Transverse colon (tissue), 4 donors: ENCODE data around the gene ZNF384. TPM values are rescaled to one million over a fixed set of nuclear protein-coding genes. Genes with fewer than 3 reads are reported as not detected.
A peak's percentile ranks its signal among the peaks of the same experiment; 100 is the strongest.
"Not testable (repeated sequence)": the region's sequence is repeated elsewhere in the genome, so short reads cannot be mapped to it uniquely, and the experiment has no call there.

Experiments used
- DNase-seq: peaks from one replicate; pipeline ENCODE4 v3.0.0-alpha.2; 2019
- H3K27ac ChIP-seq, 4 donors: fragments of 200-600 bp; sonication (generic); 2 replicates each; pipeline ENCODE4 v1.5.1; 2016 to 2018; ENCODE audit warnings: inconsistent platforms in 4 of 4
- H3K27me3 ChIP-seq: fragments of 200-600 bp; sonication (generic); 2 replicates; pipeline ENCODE4 v1.5.1; 2017; ENCODE audit warnings: inconsistent platforms
- H3K36me3 ChIP-seq, 4 donors: fragments of 200-600 bp; sonication (generic); 2 replicates each; pipeline ENCODE4 v1.5.1; 2017 to 2019; ENCODE audit warnings: inconsistent platforms in 4 of 4
- H3K4me1 ChIP-seq, 4 donors: fragments of 200-600 bp; sonication (generic); 2 replicates each; pipeline ENCODE4 v1.5.1; 2017 to 2020; ENCODE audit warnings: inconsistent platforms in 4 of 4
- H3K4me3 ChIP-seq, 4 donors: fragments of 200-600 bp; sonication (generic); 1 replicate in 1 of 4; 2 replicates in 3 of 4; pipeline versions ENCODE4 v1.5.1 to v1.6.1; 2017 to 2019; ENCODE audit warnings: inconsistent platforms in 4 of 4
- H3K9me3 ChIP-seq, 2 donors: fragments of 200-600 bp; sonication (generic); 2 replicates each; pipeline ENCODE4 v1.5.1; 2017 to 2019; ENCODE audit warnings: inconsistent platforms in 2 of 2
- EP300 ChIP-seq: sonication (generic); formaldehyde crosslinking; IDR thresholded peaks from one replicate; pipeline ENCODE4 v1.6.1; 2017; ENCODE audit warnings: antibody characterized with exemption, low read depth
- POLR2A ChIP-seq: fragments of 450-650 bp; IDR thresholded peaks from one replicate; pipeline ENCODE4 v1.6.1; 2016; ENCODE audit warnings: antibody characterized with exemption, mild to moderate bottlenecking, moderate library complexity
- POLR2AphosphoS5 ChIP-seq, 3 donors: sonication (generic); formaldehyde crosslinking; IDR thresholded peaks; one replicate each; pipeline ENCODE4 v1.6.1; 2016; ENCODE audit warnings: antibody characterized with exemption in 3 of 3
- WGBS, 2 donors: methylation state at CpG; one replicate each; pipeline ENCODE4 v1.1.5; 2018; ENCODE audit warnings: low coverage in 1 of 2; 5-methylcytosine and 5-hydroxymethylcytosine counted together
- in situ Hi-C, 4 donors: fragments of 200-750 bp; cut with MboI; loops; one replicate each; pipeline versions ENCODE4 v1.15.0 to v1.15.1; 2017; ENCODE audit warnings: low sequenced_read_pairs in 3 of 4, low pct_ligation_motif_present in 1 of 4, low pct_unique_long_range_greater_than_20kb in 1 of 4
- intact Hi-C: fragments of 100-400 bp; cut with DNase I; formaldehyde crosslinking; loops from one replicate; pipeline ENCODE4 v1.15.1; 2023; ENCODE audit warnings: low total_unique reads
- total RNA-seq, 4 donors: library from RNA; depleted of rRNA; stranded (reverse); fragments of >200 nt; gene quantifications; one replicate each; pipeline ENCODE4 v1.1.0, GENCODE V29; 2016
- TF ChIP-seq, protein P1 (sequence below), 5 experiments: fragments of 200-600 bp in 3 of 5; fragments of 450-650 bp in 2 of 5; sonication (generic) in 3 of 5; IDR thresholded peaks; 1 replicate in 2 of 5; 2 replicates in 3 of 5; pipeline ENCODE4 v1.5.1; 2016 to 2017; ENCODE audit warnings: antibody characterized with exemption in 5 of 5, inconsistent platforms in 3 of 5, mild to moderate bottlenecking in 2 of 5, moderate library complexity in 1 of 5

ZNF384 gene
- total RNA-seq, 4 donors from 2014 or later: 34.8 to 49.4 (median 42.8) TPM

- 43% methylated on average over 10 of the region's 10 CpGs; no CpG with 5 or more reads in 1 of the 2 donors for WGBS, 2 donors
- in situ Hi-C loops: no loop called here
- no peaks in the 10 kb centered on the region for H3K27me3 ChIP-seq
- H3K27ac ChIP-seq: peak overlapping the region; percentile 80 to 90 (median 84)
- H3K4me3 ChIP-seq: peak overlapping the region; percentile 40 to 58 (median 52)
- peak; percentile 33 for DNase-seq
- H3K36me3 ChIP-seq: peaks cover 0 to 13% (median 3%) of the 10 kb centered on the region in 4 donors
- H3K4me1 ChIP-seq: peaks cover 5 to 11% (median 10%) of the 10 kb centered on the region in 4 donors
- no peak for TF ChIP-seq POLR2AphosphoS5 (IDR thresholded peaks at IDR 0.05)
- TF ChIP-seq EP300: no peak
- TF ChIP-seq, protein P1, sequence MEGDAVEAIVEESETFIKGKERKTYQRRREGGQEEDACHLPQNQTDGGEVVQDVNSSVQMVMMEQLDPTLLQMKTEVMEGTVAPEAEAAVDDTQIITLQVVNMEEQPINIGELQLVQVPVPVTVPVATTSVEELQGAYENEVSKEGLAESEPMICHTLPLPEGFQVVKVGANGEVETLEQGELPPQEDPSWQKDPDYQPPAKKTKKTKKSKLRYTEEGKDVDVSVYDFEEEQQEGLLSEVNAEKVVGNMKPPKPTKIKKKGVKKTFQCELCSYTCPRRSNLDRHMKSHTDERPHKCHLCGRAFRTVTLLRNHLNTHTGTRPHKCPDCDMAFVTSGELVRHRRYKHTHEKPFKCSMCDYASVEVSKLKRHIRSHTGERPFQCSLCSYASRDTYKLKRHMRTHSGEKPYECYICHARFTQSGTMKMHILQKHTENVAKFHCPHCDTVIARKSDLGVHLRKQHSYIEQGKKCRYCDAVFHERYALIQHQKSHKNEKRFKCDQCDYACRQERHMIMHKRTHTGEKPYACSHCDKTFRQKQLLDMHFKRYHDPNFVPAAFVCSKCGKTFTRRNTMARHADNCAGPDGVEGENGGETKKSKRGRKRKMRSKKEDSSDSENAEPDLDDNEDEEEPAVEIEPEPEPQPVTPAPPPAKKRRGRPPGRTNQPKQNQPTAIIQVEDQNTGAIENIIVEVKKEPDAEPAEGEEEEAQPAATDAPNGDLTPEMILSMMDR (IDR thresholded peaks at IDR 0.05): no peak
- TF ChIP-seq POLR2A: no peak
- intact Hi-C loops: no loop called here
- no peaks in the 10 kb centered on the region for H3K9me3 ChIP-seq
Measured at GRCh38 chr12:6724409-6724797, 35.2 kb upstream of the ZNF384 start.

DNA sequence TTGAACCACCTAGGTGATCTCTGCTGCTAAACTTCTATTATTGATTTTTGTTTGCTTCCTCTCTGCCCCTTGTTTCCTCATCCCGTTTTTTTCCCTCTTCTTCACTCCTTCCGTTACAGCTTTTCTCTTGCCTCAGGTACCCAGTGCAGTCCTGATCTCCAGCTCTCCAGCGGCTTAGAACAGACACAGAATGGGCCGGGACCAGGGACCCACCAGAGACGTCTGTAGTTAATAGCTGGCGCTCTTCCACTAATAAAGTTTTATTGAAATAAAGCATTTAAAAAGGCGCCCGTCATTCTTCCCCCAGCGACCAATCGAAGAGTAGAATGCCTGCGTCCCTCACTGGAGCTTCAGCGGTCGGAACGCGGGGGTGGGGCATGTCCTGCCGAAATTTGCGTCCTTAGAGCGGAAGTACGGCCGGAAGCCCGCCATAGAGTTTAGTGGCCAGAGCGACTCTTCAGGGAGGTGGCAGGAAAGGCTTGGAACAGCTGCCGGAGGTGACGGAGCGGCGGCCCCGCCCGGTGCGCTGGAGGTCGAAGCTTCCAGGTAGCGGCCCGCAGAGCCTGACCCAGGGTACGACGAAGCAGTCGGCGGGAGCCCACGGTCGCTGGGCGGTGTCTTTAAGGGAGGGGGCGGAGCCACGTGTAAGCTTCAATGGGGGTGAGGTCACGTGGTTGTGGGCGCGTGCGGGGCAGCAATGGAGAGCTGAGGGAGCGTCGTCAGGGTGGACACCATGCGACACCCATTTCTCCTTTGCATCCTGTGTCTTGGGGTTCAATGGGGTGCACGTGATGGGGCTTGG is 34.6 kb upstream of the ZNF384 start, which contains the start of gene COPS7A:
Gene COPS7A, plus strand, starts transcription at position 440 of the 802 bp plus-strand sequence. CDS start 611 bp downstream, outside the sequence.
- WGBS, 2 donors: 1 to 2% methylated on average over 6 to 47 of the region's 49 CpGs
- TF ChIP-seq, protein P1 (IDR thresholded peaks at IDR 0.05): no peak
- peak; percentile 45 to 87 (median 77) for TF ChIP-seq POLR2AphosphoS5 (IDR thresholded peaks at IDR 0.05)
- peak; percentile 24 for TF ChIP-seq EP300
- TF ChIP-seq POLR2A: peak; percentile 66
- H3K27me3 ChIP-seq: no peaks in the 10 kb centered on the region
- peak; percentile 99 for DNase-seq
- in situ Hi-C loops: no loop called here
- peak within 1 kb of the TSS; percentile 80 to 90 (median 84) for H3K27ac ChIP-seq
- H3K4me3 ChIP-seq: peak within 1 kb of the TSS; percentile 40 to 58 (median 52)
- peaks cover 5 to 11% (median 10%) of the 10 kb centered on the region in 4 donors for H3K4me1 ChIP-seq
- peaks cover 0 to 7% (median 0%) of the 10 kb centered on the region in 4 donors for H3K36me3 ChIP-seq
- intact Hi-C loops: no loop called here
- no peaks in the 10 kb centered on the region for H3K9me3 ChIP-seq

DNA sequence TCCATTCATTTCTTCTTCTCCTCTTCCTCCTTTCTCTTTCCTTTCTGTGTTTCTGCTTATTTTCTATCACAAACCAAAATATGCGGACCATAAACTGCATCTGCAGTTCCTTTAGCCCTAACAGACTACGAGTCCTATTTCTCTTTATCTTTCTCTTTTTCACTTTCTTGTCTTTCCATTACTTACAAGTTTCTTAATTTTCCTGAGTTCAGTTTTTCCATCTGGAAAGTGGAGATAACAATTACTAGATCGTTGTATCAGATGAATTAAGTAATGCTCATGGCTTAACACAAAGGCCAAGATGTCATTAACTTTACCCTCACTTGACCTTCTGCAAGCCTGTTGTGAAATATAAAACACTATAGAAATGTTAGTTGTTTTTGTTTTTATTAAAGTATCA is 33.7 kb upstream of the ZNF384 start:
- H3K4me3 ChIP-seq: no peak overlapping the region
- WGBS, 2 donors: 79 to 84% methylated on average over 3 of the region's 3 CpGs
- no peaks in the 10 kb centered on the region for H3K27me3 ChIP-seq
- peaks cover 5 to 11% (median 10%) of the 10 kb centered on the region in 4 donors for H3K4me1 ChIP-seq
- H3K27ac ChIP-seq: no peak overlapping the region
- no peak for DNase-seq
- H3K9me3 ChIP-seq: no peaks in the 10 kb centered on the region
- in situ Hi-C loops: no loop called here
- no peak for TF ChIP-seq EP300
- TF ChIP-seq POLR2A: no peak
- TF ChIP-seq, protein P1 (IDR thresholded peaks at IDR 0.05): no peak
- TF ChIP-seq POLR2AphosphoS5 (IDR thresholded peaks at IDR 0.05): no peak
- no peaks in the 10 kb centered on the region for H3K36me3 ChIP-seq
- intact Hi-C loops: no loop called here

DNA sequence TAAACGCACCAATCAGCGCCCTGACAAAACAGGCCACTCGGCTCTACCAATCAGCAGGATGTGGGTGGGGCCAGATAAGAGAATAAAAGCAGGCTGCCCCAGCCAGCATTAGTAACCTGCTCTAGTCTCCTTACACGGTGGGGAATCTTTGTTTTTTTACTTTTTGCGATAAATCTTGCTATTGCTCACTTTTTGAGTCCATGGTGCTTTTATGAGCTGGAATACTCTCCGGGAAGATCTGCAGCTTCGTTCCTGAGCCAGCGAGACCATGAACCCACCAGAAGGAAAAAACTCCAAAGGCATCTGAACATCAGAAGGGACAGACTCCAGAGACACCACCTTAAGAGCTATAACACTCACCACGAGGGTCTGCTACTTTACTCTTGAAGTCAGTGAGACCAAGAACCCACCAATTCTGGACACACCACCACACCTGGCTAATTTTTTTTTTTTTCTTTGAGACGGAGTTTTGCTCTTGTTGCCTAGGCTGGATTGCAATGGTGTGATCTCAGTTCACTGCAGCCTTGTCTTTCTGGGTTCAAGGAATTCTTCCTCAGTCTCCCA is 27.8 kb upstream of the ZNF384 start:
- TF ChIP-seq POLR2AphosphoS5 (IDR thresholded peaks at IDR 0.05) (no peak), EP300 (no peak), POLR2A (no peak)
- TF ChIP-seq, protein P1 (IDR thresholded peaks at IDR 0.05): no peak
- intact Hi-C loops (no loop called here), in situ Hi-C loops (no loop called here)
- 49 to 68% methylated on average over 2 to 10 of the region's 10 CpGs for WGBS, 2 donors
- H3K27ac ChIP-seq: no peak overlapping the region
- no peak overlapping the region for H3K4me3 ChIP-seq
- peaks cover 26% of the 10 kb centered on the region for H3K27me3 ChIP-seq
- H3K4me1 ChIP-seq: no peaks in the 10 kb centered on the region
- no peaks in the 10 kb centered on the region for H3K36me3 ChIP-seq
- H3K9me3 ChIP-seq: no peaks in the 10 kb centered on the region
- DNase-seq: no peak

- 94% methylated on average over 27 of the region's 41 CpGs; no CpG with 5 or more reads in 1 of the 2 donors for WGBS, 2 donors
- H3K27ac ChIP-seq, intact Hi-C loops, H3K9me3 ChIP-seq, in situ Hi-C loops, H3K36me3 ChIP-seq, DNase-seq, H3K4me1 ChIP-seq, H3K4me3 ChIP-seq: not testable (repeated sequence)
- peaks cover 26% of the 10 kb centered on the region for H3K27me3 ChIP-seq
Measured at GRCh38 chr12:6716031-6716873, 27.1 kb upstream of the ZNF384 start.
